ENCODE data around the gene CKAP5. TPM values are rescaled to one million over a fixed set of nuclear protein-coding genes. Genes with fewer than 3 reads are reported as not detected.

The CKAP5 gene
- polyA plus RNA-seq, 4 donors, result 6.2 to 46.6 (median 17.8) TPM

DNA sequence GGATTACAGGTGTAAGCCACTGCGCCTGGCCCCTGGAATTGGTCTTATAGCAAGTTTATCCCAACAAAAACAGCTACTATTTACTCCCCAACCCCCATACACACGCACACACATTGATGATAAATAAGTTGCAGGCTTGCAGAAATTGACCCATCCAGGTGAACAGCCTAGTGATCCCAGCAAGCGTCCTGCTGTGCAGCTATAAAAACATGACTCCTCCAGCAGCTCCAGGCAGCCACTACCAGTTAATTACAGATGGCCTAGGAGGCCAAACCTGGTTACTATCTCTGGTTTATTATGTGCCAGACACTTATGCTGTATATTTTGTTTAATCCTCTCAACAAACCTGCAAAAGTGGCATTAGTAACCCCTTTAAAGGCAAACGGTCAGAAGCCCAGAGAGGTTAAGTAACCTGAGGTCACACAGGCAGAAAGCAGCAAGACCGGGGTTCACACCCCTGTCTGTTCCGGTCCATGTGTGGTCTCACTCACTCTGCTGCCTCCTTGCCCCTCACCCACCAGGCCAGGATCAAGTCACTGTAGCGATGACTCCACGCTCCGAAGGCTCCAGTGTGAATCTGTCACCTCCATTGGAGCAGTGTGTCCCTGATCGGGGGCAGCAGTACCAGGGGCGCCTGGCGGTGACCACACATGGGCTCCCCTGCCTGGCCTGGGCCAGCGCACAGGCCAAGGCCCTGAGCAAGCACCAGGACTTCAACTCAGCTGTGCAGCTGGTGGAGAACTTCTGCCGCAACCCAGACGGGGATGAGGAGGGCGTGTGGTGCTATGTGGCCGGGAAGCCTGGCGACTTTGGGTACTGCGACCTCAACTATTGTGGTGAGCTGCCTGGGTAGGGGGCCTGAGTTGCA is 120.5 kb downstream of the CKAP5 start:
- no peak overlapping the region for H3K27ac ChIP-seq (ENCODE audit: low read depth in 1 of 3, low read length in 2 of 3)

DNA sequence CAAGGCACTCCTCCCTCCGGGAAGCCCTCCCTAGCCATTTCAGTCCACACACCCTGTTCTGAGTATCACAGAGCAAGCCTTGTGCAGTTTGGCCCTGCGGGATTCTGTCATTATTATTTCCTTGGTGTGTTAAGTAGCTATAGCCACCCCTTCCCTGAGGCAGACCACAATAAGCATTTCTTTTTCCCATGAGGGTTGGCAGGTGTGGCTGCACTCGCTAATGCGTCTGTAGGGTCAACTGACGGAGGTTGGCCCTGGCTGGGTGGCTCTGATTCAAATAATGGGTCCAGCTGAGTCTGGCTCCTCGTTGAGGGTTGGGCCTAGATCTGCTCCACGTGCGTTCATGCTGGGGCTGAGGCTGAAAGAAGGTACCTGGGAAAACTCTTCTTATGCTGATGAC is 122.0 kb downstream of the CKAP5 start:
- no peaks in the 10 kb centered on the region for H3K36me3 ChIP-seq (ENCODE audit: control insufficient read depth in 3 of 3, insufficient read depth in 2 of 3, low read depth in 1 of 3, low read length in 3 of 3)
- H3K9me3 ChIP-seq (ENCODE audit: control insufficient read depth in 2 of 2, insufficient read depth in 1 of 2, low read depth in 1 of 2, low read length in 1 of 2), result no peaks in the 10 kb centered on the region
- no peak overlapping the region for H3K27ac ChIP-seq (ENCODE audit: low read depth in 1 of 3, low read length in 2 of 3)
- DNase-seq (no peak), FAIRE-seq (no peak)
- WGBS, 3 donors, result 61 to 66% (median 63%) methylated on average over 8 of the region's 8 CpGs
- no peaks in the 10 kb centered on the region for H3K27me3 ChIP-seq (ENCODE audit: control insufficient read depth in 3 of 3, insufficient read depth in 3 of 3, low read length in 3 of 3)
- H3K4me3 ChIP-seq (ENCODE audit: low read depth in 1 of 3, low read length in 3 of 3), result no peak overlapping the region
- no peaks in the 10 kb centered on the region for H3K4me1 ChIP-seq (ENCODE audit: control insufficient read depth in 3 of 3, insufficient read depth in 2 of 3, low read depth in 1 of 3, low read length in 2 of 3)

More for the DNA sequence above, 120.5 kb downstream of the CKAP5 start:
- H3K4me1 ChIP-seq (ENCODE audit: control insufficient read depth in 3 of 3, insufficient read depth in 2 of 3, low read depth in 1 of 3, low read length in 2 of 3), result no peaks in the 10 kb centered on the region
- WGBS, 3 donors, result 89 to 92% (median 91%) methylated on average over 19 of the region's 19 CpGs
- no peaks in the 10 kb centered on the region for H3K9me3 ChIP-seq (ENCODE audit: control insufficient read depth in 2 of 2, insufficient read depth in 1 of 2, low read depth in 1 of 2, low read length in 1 of 2)
- no peak overlapping the region for H3K4me3 ChIP-seq (ENCODE audit: low read depth in 1 of 3, low read length in 3 of 3)
- DNase-seq (no peak), FAIRE-seq (no peak)
- no peaks in the 10 kb centered on the region for H3K36me3 ChIP-seq (ENCODE audit: control insufficient read depth in 3 of 3, insufficient read depth in 2 of 3, low read depth in 1 of 3, low read length in 3 of 3)
- H3K27me3 ChIP-seq (ENCODE audit: control insufficient read depth in 3 of 3, insufficient read depth in 3 of 3, low read length in 3 of 3), result no peaks in the 10 kb centered on the region

DNA sequence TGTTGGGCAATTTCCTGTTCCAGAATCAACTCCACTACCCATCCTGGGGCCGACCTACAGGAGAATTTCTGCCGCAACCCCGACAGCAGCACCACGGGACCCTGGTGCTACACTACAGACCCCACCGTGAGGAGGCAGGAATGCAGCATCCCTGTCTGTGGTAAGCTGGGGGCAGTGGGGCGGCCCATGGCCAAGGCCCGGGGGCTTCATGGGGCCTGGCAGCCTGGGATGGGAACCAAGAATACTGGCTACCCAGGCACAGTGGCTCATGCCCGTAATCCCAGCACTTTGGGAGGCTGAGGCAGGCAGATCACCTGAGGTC is 122.8 kb downstream of the CKAP5 start:
- Histone ChIP-seq H3K27me3 (ENCODE audit: control insufficient read depth in 3 of 3, insufficient read depth in 3 of 3, low read length in 3 of 3) (no peaks in the 10 kb centered on the region), H3K4me3 (ENCODE audit: low read depth in 1 of 3, low read length in 3 of 3) (no peak overlapping the region), H3K36me3 (ENCODE audit: control insufficient read depth in 3 of 3, insufficient read depth in 2 of 3, low read depth in 1 of 3, low read length in 3 of 3) (no peaks in the 10 kb centered on the region), H3K9me3 (ENCODE audit: control insufficient read depth in 2 of 2, insufficient read depth in 1 of 2, low read depth in 1 of 2, low read length in 1 of 2) (no peaks in the 10 kb centered on the region), H3K4me1 (ENCODE audit: control insufficient read depth in 3 of 3, insufficient read depth in 2 of 3, low read depth in 1 of 3, low read length in 2 of 3) (peaks cover 0 to 2% (median 0%) of the 10 kb centered on the region in 3 donors), H3K27ac (ENCODE audit: low read depth in 1 of 3, low read length in 2 of 3) (no peak overlapping the region)
- FAIRE-seq (no peak), DNase-seq (no peak)
- WGBS, 3 donors, result 83 to 90% (median 86%) methylated on average over 8 of the region's 8 CpGs

DNA sequence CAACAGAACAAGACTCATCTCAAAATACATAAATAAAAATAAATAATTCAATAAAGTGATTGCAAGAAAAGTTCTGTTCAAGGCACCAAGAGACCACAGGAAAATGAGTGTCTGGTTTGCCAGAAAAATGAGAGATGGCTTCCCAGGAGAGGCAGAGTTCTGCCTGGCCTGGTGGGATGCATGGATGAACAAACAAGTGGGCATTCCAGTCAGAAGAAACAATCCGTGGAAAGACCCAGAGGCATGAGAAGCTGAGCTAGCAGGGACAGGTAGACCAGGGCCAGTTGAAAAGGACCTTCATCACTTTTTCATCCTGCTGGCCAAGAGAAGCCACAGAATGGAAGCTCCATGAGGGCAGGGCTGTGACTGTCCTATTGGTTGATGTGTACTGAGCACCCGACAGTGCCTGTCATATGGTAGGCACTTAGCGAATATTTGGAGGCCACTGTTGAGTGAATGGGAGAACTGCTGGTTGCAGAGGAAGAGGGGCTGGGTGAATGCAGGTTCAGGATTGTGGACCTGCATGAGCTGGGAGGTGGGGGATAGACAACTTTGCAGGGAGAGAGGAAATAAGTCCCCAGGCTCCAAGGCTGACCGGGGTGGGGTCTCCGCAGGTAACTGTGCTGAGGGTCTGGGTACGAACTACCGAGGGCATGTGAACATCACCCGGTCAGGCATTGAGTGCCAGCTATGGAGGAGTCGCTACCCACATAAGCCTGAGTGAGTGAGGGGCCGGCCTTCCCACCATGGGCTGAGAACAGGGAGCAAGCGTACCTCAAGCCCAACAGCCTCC is 123.3 kb downstream of the CKAP5 start:
- H3K9me3 ChIP-seq (ENCODE audit: control insufficient read depth in 2 of 2, insufficient read depth in 1 of 2, low read depth in 1 of 2, low read length in 1 of 2), result no peaks in the 10 kb centered on the region
- no peak overlapping the region for H3K27ac ChIP-seq (ENCODE audit: low read depth in 1 of 3, low read length in 2 of 3)
- DNase-seq, result no peak
- H3K27me3 ChIP-seq (ENCODE audit: control insufficient read depth in 3 of 3, insufficient read depth in 3 of 3, low read length in 3 of 3), result no peaks in the 10 kb centered on the region
- no peak for FAIRE-seq
- 93 to 98% (median 97%) methylated on average over 10 to 11 of the region's 11 CpGs for WGBS, 3 donors
- H3K36me3 ChIP-seq (ENCODE audit: control insufficient read depth in 3 of 3, insufficient read depth in 2 of 3, low read depth in 1 of 3, low read length in 3 of 3), result no peaks in the 10 kb centered on the region
- no peak overlapping the region for H3K4me3 ChIP-seq (ENCODE audit: low read depth in 1 of 3, low read length in 3 of 3)
- H3K4me1 ChIP-seq (ENCODE audit: control insufficient read depth in 3 of 3, insufficient read depth in 2 of 3, low read depth in 1 of 3, low read length in 2 of 3), result peaks cover 0 to 8% (median 0%) of the 10 kb centered on the region in 3 donors

DNA sequence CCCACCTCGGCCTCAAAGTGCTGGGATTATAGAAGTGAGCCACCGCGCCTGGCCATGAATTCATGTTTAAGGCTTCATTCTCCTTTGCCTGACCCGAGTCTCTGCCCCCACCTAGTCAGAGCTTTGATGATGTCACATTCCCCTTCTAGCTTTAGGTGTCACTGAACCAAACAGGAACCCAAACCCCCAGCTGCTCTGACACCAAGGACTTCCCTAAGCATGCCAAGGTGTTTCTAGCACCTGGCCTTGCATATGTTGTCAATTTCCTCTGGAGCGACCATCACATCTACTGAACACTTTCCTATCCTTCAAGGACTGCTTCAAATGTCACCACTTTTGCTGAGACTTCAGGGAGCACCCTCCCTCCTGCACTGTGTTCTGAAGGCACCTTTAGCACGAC is 124.8 kb downstream of the CKAP5 start:
- WGBS, 3 donors, result 82 to 84% (median 83%) methylated on average over 6 of the region's 6 CpGs
- no peaks in the 10 kb centered on the region for H3K36me3 ChIP-seq (ENCODE audit: control insufficient read depth in 3 of 3, insufficient read depth in 2 of 3, low read depth in 1 of 3, low read length in 3 of 3)
- no peak overlapping the region for H3K4me3 ChIP-seq (ENCODE audit: low read depth in 1 of 3, low read length in 3 of 3)
- peaks cover 0 to 10% (median 0%) of the 10 kb centered on the region in 3 donors for H3K4me1 ChIP-seq (ENCODE audit: control insufficient read depth in 3 of 3, insufficient read depth in 2 of 3, low read depth in 1 of 3, low read length in 2 of 3)
- H3K9me3 ChIP-seq (ENCODE audit: control insufficient read depth in 2 of 2, insufficient read depth in 1 of 2, low read depth in 1 of 2, low read length in 1 of 2), result no peaks in the 10 kb centered on the region
- no peaks in the 10 kb centered on the region for H3K27me3 ChIP-seq (ENCODE audit: control insufficient read depth in 3 of 3, insufficient read depth in 3 of 3, low read length in 3 of 3)
- no peak overlapping the region for H3K27ac ChIP-seq (ENCODE audit: low read depth in 1 of 3, low read length in 2 of 3)
- DNase-seq, result no peak
- FAIRE-seq, result no peak

DNA sequence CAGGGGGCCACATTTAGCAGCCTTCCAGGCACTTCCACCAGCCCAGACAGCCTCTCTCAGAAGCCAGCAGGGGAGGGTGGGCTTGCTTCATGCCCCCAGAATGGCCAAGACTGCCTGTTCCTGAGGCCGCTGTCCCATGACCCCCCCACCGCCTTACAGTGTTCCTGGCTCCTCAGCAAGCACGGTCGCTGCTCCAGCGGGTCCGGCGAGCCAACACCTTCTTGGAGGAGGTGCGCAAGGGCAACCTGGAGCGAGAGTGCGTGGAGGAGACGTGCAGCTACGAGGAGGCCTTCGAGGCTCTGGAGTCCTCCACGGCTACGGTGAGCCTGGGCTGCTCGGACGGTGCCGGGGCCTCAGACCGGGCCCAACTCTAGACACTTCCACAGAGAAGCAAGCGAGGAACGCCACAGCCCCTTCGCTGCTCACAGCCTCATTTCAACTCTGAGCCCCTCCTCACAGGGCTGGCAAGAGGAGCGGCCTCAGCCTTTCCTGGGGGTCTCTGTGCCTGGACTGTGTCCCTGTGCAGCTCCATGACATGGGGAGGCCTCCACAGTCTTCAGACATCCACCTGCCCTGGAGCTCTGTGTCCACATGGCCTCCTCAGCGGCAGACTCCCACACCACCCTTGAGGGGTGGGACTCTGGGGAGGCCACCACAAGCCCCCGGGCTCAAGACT is 126.4 kb downstream of the CKAP5 start:
- Histone ChIP-seq H3K27me3 (ENCODE audit: control insufficient read depth in 3 of 3, insufficient read depth in 3 of 3, low read length in 3 of 3) (no peaks in the 10 kb centered on the region), H3K27ac (ENCODE audit: low read depth in 1 of 3, low read length in 2 of 3) (no peak overlapping the region), H3K36me3 (ENCODE audit: control insufficient read depth in 3 of 3, insufficient read depth in 2 of 3, low read depth in 1 of 3, low read length in 3 of 3) (no peaks in the 10 kb centered on the region), H3K4me1 (ENCODE audit: control insufficient read depth in 3 of 3, insufficient read depth in 2 of 3, low read depth in 1 of 3, low read length in 2 of 3) (peaks cover 0 to 10% (median 0%) of the 10 kb centered on the region in 3 donors), H3K4me3 (ENCODE audit: low read depth in 1 of 3, low read length in 3 of 3) (no peak overlapping the region), H3K9me3 (ENCODE audit: control insufficient read depth in 2 of 2, insufficient read depth in 1 of 2, low read depth in 1 of 2, low read length in 1 of 2) (no peaks in the 10 kb centered on the region)
- WGBS, 3 donors, result 92% methylated on average over 25 of the region's 25 CpGs
- FAIRE-seq, result no peak
- no peak for DNase-seq

DNA sequence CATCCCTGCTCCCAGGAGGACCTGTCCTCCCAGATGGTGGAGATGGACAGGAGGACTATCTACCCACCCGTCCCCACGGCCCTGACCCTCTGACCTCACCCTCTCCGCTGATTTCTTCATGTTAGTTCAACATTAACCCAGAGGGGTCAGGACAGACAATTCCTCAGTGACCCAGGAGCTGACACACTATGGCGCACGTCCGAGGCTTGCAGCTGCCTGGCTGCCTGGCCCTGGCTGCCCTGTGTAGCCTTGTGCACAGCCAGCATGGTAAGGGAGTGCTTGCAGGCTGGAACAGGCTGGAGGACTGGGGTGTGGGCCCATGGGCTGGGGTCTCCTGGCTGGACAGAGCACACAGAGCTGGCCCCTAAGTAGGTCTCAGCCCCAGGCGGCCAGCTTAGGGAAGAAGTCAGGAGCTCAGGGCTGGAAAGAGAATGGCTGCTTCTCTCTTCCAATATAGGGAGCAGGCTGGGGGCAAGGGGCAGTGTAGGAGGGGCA is 127.0 kb downstream of the CKAP5 start, which contains the start of gene F2:
Gene F2 (plus strand): TSS at position 166 of the 495 bp plus-strand sequence. CDS start 23 bp downstream, at position 189.
- DNase-seq (no peak), FAIRE-seq (no peak)
- H3K27ac ChIP-seq (ENCODE audit: low read depth in 1 of 3, low read length in 2 of 3), result peak within 1 kb of the TSS in 1 of 3 donors; percentile 34
- H3K36me3 ChIP-seq (ENCODE audit: control insufficient read depth in 3 of 3, insufficient read depth in 2 of 3, low read depth in 1 of 3, low read length in 3 of 3), result no peaks in the 10 kb centered on the region
- H3K4me3 ChIP-seq (ENCODE audit: low read depth in 1 of 3, low read length in 3 of 3), result no peak within 1 kb of the TSS
- H3K4me1 ChIP-seq (ENCODE audit: control insufficient read depth in 3 of 3, insufficient read depth in 2 of 3, low read depth in 1 of 3, low read length in 2 of 3), result peaks cover 0 to 10% (median 0%) of the 10 kb centered on the region in 3 donors
- no peaks in the 10 kb centered on the region for H3K9me3 ChIP-seq (ENCODE audit: control insufficient read depth in 2 of 2, insufficient read depth in 1 of 2, low read depth in 1 of 2, low read length in 1 of 2)
- 60 to 73% (median 70%) methylated on average over 7 of the region's 7 CpGs for WGBS, 3 donors
- H3K27me3 ChIP-seq (ENCODE audit: control insufficient read depth in 3 of 3, insufficient read depth in 3 of 3, low read length in 3 of 3), result no peaks in the 10 kb centered on the region

Data from small intestine (tissue), 7 donors.